ENCODE results near the gene FOXN1. TPM values are rescaled to one million over a fixed set of nuclear protein-coding genes. Genes with fewer than 3 reads are reported as not detected.
A peak's percentile ranks its signal among the peaks of the same experiment; 100 is the strongest.

Gene FOXN1
- total and polyA plus RNA-seq, 12 donors = not detected

DNA sequence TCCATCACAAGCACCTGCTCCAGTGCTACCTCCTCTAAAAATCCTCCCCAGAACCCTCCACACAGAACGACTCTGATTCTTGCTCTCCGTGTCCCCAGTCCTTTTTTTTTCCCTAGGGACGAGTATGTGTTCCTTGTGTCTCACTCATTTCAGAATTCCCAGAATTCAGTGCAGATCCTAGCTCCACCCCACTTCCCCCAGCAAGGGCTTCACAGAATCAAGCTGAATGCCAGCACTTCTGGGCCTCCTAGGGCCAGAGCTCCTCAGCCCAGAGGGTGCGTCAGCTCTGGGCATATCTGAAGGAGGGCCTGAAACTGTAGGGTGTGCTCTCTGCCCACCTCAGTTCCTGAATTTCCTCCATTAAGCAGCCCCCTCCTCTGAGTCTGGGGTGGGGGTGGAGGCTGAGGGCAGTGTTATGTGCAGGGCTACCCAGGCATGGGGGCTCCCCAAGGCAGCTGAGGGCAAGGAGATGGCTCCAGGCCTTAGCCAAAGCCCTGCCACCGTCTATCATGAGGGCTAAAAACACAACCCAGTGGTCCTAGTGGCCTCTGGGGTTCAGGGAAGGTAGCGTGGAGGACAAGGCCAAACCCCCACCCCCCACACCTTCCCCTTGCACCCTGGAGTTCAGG lies 39.8 kb downstream of the FOXN1 start:
- no peaks in the 10 kb centered on the region for H3K27me3 ChIP-seq
- no peak for ATAC-seq
- intact Hi-C loops (cut with DNase I) = loop anchor here in 4 of 10 donors (5.0 kb wide), 1 partner anchor 66 kb away; the partner anchor contains the start of gene RSKR (in 4 of the 4)
- peaks cover 0 to 35% (median 7%) of the 10 kb centered on the region in 9 donors for H3K4me1 ChIP-seq
- no peak overlapping the region for H3K4me3 ChIP-seq
- no peak overlapping the region for H3K27ac ChIP-seq
- peaks cover 0 to 18% (median 0%) of the 10 kb centered on the region in 9 donors for H3K36me3 ChIP-seq
- H3K9me3 ChIP-seq = no peaks in the 10 kb centered on the region
- WGBS, 2 donors = 72 to 73% methylated on average over 6 of the region's 6 CpGs
- DNase-seq = no peak
- TF ChIP-seq, protein P1, sequence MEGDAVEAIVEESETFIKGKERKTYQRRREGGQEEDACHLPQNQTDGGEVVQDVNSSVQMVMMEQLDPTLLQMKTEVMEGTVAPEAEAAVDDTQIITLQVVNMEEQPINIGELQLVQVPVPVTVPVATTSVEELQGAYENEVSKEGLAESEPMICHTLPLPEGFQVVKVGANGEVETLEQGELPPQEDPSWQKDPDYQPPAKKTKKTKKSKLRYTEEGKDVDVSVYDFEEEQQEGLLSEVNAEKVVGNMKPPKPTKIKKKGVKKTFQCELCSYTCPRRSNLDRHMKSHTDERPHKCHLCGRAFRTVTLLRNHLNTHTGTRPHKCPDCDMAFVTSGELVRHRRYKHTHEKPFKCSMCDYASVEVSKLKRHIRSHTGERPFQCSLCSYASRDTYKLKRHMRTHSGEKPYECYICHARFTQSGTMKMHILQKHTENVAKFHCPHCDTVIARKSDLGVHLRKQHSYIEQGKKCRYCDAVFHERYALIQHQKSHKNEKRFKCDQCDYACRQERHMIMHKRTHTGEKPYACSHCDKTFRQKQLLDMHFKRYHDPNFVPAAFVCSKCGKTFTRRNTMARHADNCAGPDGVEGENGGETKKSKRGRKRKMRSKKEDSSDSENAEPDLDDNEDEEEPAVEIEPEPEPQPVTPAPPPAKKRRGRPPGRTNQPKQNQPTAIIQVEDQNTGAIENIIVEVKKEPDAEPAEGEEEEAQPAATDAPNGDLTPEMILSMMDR (IDR thresholded peaks at IDR 0.05) = no peak

DNA sequence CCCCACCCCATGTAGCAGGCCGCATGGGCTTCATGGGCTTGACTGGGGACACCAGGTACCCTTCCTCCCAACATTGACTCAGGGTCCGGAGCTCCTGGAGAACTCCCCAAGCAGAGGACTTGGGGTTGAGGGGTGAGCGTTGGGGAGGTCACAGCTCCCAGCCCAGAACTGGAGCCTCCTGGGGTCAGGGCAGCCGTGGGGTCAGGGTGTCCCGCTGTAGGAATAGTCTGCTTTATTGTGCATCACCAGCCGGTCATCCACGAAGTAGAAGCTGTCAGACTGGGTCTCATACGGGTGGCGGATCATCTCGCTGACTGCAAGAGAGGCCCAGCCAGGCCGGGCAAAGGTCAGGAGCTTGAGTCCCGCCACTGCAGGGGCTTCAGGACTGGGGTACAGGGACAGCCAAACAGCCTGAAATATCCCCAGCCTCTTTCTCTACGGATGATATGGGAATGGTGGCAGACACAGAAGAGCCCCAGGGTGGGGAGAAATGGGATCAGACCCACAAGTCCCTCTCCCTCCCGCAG lies 41.0 kb downstream of the FOXN1 start:
- no peaks in the 10 kb centered on the region for H3K27me3 ChIP-seq
- peaks cover 0 to 47% (median 18%) of the 10 kb centered on the region in 9 donors for H3K4me1 ChIP-seq
- peak overlapping the region in 1 of 10 donors; percentile 85 for H3K27ac ChIP-seq
- no peak overlapping the region for H3K4me3 ChIP-seq
- no peak for ATAC-seq
- intact Hi-C loops (cut with DNase I) = loop anchor here in 4 of 10 donors (5.0 kb wide), 1 partner anchor 65 kb away; the partner anchor contains the start of gene RSKR (in 4 of the 4)
- TF ChIP-seq, protein P1 (IDR thresholded peaks at IDR 0.05) = no peak
- WGBS, 2 donors = 91% methylated on average over 14 of the region's 14 CpGs
- H3K36me3 ChIP-seq = peaks cover 0 to 18% (median 0%) of the 10 kb centered on the region in 9 donors
- DNase-seq = no peak
- H3K9me3 ChIP-seq = no peaks in the 10 kb centered on the region

DNA sequence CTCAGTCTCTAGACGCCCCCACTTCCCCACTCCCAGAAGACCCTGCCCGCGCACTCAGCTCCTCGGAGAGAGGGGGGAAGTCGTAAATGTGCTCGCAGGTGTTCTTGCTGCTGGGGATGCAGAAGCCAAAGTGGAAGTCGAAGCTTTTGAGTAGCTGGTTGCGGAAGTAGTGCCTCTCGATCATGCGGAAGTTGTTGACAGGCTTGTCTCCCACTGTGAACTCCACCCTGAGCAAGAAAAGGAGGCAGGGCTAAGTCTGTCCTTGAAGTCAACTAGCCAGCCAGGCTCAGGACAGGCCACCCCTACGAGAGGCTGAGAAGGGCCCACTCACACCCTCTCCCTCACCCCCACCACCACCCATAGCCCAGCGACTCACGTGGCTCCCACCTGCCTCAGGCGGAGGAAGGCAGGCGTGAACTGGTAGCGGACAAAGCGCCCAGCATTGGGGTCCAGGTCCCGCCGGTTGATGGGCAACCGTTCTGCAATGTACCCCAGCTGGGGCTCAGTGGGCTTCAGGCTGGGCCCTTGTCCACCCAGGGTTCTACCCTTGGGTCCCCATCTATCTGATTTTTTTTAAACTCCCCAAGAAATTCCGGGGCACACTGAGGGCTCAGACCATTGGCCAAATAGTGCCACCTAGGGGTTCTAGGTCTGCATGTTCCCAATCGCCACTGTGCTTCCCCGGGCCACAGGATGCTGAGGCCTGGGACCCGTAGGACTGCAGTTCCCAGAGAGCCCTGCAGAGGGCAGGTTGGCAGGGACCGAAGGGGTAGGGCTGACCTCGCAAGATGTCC lies 41.7 kb downstream of the FOXN1 start:
- 70 to 73% methylated on average over 26 of the region's 26 CpGs for WGBS, 2 donors
- Histone ChIP-seq H3K4me1 (peaks cover 0 to 48% (median 21%) of the 10 kb centered on the region in 9 donors), H3K27ac (peak overlapping the region in 1 of 10 donors; percentile 85), H3K4me3 (peak overlapping the region in 1 of 10 donors; percentile 26), H3K27me3 (no peaks in the 10 kb centered on the region), H3K9me3 (no peaks in the 10 kb centered on the region), H3K36me3 (peaks cover 0 to 18% (median 0%) of the 10 kb centered on the region in 9 donors)
- peak in 7 of 8 donors; percentile 44 to 79 (median 63) for ATAC-seq
- DNase-seq = peak; percentile 73 to 79
- intact Hi-C loops (cut with DNase I) = loop anchor here in 4 of 10 donors (5.0 kb wide), 1 partner anchor 64 kb away; the partner anchor contains the start of gene RSKR (in 4 of the 4)
- TF ChIP-seq, protein P1 (IDR thresholded peaks at IDR 0.05) = peak; percentile 80 to 98 (median 88)
